Measurements from ENCODE around the gene CIP2A. TPM values are rescaled to one million over a fixed set of nuclear protein-coding genes. Genes with fewer than 3 reads are reported as not detected.

The CIP2A gene
- total RNA-seq, 4 donors from 2014 or later: 2.0 to 6.2 (median 2.1) TPM

- no peaks in the 10 kb centered on the region for H3K27me3 ChIP-seq
These were observed 13.7 kb upstream of the CIP2A start for GRCh38 chr3:108602935-108603294.

DNA sequence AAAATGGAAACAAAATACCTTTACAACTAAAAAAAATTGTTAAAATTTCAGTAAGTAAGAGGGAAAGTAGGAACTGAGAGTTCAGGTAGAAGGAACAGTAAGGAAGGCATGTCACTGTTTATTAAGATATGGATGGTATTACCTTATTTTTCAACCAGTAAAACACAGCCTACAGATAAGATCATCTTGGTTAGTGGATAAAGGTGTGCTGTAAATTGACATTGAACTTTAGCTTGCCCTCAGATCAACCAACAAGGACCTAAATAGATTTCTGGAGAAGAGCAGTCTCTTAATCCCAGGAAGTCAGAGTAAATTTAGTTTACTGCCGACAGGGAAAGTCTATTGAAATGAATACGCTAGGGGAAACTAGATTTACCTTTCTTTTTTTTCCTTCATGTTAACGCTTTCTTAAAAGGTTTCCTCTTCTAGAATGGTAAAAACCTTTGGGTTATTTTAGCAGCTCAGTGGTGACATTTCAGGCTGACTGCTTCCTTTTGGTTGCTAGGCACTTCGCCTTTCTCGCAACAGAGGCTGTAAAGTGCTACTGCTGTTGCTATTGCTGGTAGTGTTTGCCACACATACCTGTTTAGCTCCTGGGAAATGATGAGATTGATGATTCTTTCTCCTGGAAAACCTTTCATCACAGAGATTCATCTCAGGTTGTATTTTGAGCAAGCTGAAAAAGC is 13.2 kb upstream of the CIP2A start:
- no peaks in the 10 kb centered on the region for H3K9me3 ChIP-seq
- WGBS: 42% methylated on average over 5 of the region's 5 CpGs
- H3K4me3 ChIP-seq: peak overlapping the region in 2 of 4 donors; percentile 1 to 29
- no peaks in the 10 kb centered on the region for H3K36me3 ChIP-seq
- TF ChIP-seq EP300 (IDR thresholded peaks at IDR 0.05): no peak
- TF ChIP-seq, protein P1, sequence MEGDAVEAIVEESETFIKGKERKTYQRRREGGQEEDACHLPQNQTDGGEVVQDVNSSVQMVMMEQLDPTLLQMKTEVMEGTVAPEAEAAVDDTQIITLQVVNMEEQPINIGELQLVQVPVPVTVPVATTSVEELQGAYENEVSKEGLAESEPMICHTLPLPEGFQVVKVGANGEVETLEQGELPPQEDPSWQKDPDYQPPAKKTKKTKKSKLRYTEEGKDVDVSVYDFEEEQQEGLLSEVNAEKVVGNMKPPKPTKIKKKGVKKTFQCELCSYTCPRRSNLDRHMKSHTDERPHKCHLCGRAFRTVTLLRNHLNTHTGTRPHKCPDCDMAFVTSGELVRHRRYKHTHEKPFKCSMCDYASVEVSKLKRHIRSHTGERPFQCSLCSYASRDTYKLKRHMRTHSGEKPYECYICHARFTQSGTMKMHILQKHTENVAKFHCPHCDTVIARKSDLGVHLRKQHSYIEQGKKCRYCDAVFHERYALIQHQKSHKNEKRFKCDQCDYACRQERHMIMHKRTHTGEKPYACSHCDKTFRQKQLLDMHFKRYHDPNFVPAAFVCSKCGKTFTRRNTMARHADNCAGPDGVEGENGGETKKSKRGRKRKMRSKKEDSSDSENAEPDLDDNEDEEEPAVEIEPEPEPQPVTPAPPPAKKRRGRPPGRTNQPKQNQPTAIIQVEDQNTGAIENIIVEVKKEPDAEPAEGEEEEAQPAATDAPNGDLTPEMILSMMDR (IDR thresholded peaks at IDR 0.05): peak in 1 of 3 experiments; percentile 2
- DNase-seq (ENCODE audit: extremely low spot score): no peak
- H3K27ac ChIP-seq (replicated peaks in 1 of 4): peak overlapping the region; percentile 54 to 68 (median 62)
- H3K27me3 ChIP-seq: no peaks in the 10 kb centered on the region
- intact Hi-C loops (cut with DNase I): no loop called here
- H3K4me1 ChIP-seq: peaks cover 0 to 32% (median 19%) of the 10 kb centered on the region in 4 donors

More at GRCh38 chr3:108602935-108603294, 13.7 kb upstream of the CIP2A start:
- WGBS: 79% methylated on average over 2 of the region's 2 CpGs
- Histone ChIP-seq H3K4me3 (peak overlapping the region in 2 of 4 donors; percentile 1 to 29), H3K27ac (replicated peaks in 1 of 4) (peak overlapping the region; percentile 54 to 68 (median 62)), H3K36me3 (no peaks in the 10 kb centered on the region), H3K4me1 (peaks cover 0 to 32% (median 19%) of the 10 kb centered on the region in 4 donors), H3K9me3 (no peaks in the 10 kb centered on the region)
- no peak for DNase-seq (ENCODE audit: extremely low spot score)
- intact Hi-C loops (cut with DNase I): no loop called here
- no peak for TF ChIP-seq POLR2AphosphoS5 (IDR thresholded peaks at IDR 0.05)
- no peak for TF ChIP-seq POLR2A (IDR thresholded peaks at IDR 0.05; ENCODE audit: low read depth)
- TF ChIP-seq, protein P1 (IDR thresholded peaks at IDR 0.05): no peak
- no peak for TF ChIP-seq EP300 (IDR thresholded peaks at IDR 0.05)

DNA sequence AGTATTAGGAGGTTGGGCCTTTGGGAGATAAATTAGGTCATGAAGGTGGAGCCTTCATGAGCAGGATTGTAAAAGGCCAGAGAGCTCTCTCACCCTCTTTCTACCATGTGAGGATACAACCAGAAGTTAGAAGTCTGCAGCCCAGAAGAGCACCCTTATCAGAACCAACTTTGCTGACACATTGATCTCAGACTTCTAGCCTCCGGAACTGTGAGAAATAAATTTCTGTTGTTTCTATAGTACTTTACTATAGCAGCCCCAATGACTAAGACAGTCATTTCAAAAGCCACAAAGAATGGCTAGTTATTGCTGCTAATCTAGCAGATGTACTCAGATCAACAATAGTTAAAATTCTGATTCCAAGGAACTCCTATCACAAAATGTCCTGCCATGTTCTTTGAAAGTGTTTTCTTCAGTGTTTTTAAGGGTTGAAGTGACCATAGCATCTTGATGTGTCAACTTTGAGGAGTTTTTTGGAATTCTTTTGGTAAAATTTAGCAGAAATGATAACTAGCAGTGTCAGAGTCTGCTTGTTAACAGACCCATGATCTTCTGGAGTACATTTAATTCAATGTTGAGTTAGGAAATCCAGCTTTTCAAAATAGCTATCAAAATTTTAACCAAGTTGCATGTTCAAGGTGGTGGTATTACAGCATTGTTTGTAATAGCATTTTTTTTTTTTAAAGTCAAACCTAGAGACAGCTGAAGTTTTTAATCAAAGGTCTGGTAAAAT is 10.6 kb upstream of the CIP2A start:
- Histone ChIP-seq H3K36me3 (no peaks in the 10 kb centered on the region), H3K4me3 (no peak overlapping the region), H3K27ac (replicated peaks in 1 of 4) (no peak overlapping the region), H3K27me3 (no peaks in the 10 kb centered on the region), H3K9me3 (no peaks in the 10 kb centered on the region), H3K4me1 (peaks cover 0 to 32% (median 19%) of the 10 kb centered on the region in 4 donors)
- DNase-seq (ENCODE audit: extremely low spot score): no peak
- TF ChIP-seq EP300 (IDR thresholded peaks at IDR 0.05): no peak
- TF ChIP-seq POLR2A (IDR thresholded peaks at IDR 0.05; ENCODE audit: low read depth): no peak
- TF ChIP-seq, protein P1 (IDR thresholded peaks at IDR 0.05): no peak
- TF ChIP-seq POLR2AphosphoS5 (IDR thresholded peaks at IDR 0.05): no peak
- 94% methylated on average over 1 of the region's 1 CpG for WGBS
- intact Hi-C loops (cut with DNase I): no loop called here

DNA sequence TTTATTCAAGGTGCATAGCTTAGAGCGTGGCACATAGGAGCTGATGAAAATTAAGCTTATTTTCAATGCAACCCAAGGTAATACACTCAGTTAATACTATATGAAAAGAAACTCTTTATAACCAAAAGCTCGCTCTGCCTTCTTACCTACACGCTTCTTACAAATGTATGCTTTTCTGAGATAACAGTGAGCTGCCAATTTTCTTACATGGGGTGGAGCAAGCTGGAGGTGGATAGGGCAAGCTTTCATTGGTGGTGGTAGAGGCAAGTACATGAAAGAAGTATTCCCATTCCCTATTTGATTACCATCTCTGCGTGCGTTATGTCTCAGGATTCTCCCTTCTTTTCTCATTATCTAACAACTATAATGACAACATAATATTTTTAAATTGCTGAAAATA is 9.1 kb upstream of the CIP2A start:
- no peak for TF ChIP-seq EP300 (IDR thresholded peaks at IDR 0.05)
- TF ChIP-seq POLR2A (IDR thresholded peaks at IDR 0.05; ENCODE audit: low read depth): no peak
- TF ChIP-seq, protein P1 (IDR thresholded peaks at IDR 0.05): no peak
- no peak for TF ChIP-seq POLR2AphosphoS5 (IDR thresholded peaks at IDR 0.05)
- no peak overlapping the region for H3K27ac ChIP-seq (replicated peaks in 1 of 4)
- peaks cover 0 to 24% (median 13%) of the 10 kb centered on the region in 4 donors for H3K4me1 ChIP-seq
- DNase-seq (ENCODE audit: extremely low spot score): no peak
- WGBS: 77% methylated on average over 5 of the region's 5 CpGs
- no peaks in the 10 kb centered on the region for H3K9me3 ChIP-seq
- intact Hi-C loops (cut with DNase I): no loop called here
- H3K27me3 ChIP-seq: no peaks in the 10 kb centered on the region
- no peak overlapping the region for H3K4me3 ChIP-seq
- no peaks in the 10 kb centered on the region for H3K36me3 ChIP-seq
